ENCODE data around the gene CFAP221.

The CFAP221 gene

GRCh38 chr2:119699016-119699606 lies 154.9 kb downstream of the CFAP221 start:
- DNase-seq (ENCODE audit: low read depth in 2 of 2): no peak

DNA sequence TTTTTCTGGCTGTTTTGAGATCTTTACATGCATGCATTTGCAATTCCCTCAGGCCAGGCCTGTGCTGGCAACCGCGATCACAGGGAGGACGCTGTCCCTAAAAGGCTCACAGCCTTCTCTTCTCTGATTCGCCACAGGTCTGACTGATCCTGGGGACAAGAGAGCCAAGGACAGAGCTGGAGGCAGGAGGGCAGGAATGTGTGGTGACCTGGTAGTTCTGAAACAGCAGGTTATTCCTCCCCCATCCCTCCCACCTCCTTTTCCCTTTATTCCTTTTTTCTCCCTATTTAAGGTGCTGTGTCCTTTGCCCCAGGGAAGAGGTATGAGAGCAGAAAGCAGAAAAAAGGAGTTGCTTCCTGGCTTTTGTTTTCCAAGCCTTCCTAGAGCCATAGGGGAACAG lies 156.6 kb downstream of the CFAP221 start:
- DNase-seq (ENCODE audit: low read depth in 2 of 2): no peak

DNA sequence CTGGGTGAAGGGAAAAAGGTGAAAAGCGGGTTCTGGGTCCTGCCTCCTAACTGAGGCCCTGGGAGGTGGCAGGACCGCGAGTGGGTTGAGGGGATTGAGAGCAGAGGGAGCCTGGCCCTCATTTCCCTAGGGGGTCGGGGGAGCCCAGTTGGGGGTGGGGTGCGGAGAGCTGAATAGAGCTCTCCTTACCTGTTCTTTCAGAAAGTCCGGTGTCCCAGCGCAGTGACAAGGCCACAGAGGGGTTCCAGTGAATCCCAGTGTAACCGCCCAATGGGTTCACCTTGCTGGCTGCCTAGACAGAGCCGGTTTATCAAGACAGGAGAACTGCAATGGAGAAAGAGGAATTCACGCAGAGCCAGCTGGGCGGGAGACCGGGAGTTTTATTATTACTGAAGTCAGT lies 157.1 kb downstream of the CFAP221 start:
- DNase-seq (ENCODE audit: low read depth in 2 of 2): no peak

DNA sequence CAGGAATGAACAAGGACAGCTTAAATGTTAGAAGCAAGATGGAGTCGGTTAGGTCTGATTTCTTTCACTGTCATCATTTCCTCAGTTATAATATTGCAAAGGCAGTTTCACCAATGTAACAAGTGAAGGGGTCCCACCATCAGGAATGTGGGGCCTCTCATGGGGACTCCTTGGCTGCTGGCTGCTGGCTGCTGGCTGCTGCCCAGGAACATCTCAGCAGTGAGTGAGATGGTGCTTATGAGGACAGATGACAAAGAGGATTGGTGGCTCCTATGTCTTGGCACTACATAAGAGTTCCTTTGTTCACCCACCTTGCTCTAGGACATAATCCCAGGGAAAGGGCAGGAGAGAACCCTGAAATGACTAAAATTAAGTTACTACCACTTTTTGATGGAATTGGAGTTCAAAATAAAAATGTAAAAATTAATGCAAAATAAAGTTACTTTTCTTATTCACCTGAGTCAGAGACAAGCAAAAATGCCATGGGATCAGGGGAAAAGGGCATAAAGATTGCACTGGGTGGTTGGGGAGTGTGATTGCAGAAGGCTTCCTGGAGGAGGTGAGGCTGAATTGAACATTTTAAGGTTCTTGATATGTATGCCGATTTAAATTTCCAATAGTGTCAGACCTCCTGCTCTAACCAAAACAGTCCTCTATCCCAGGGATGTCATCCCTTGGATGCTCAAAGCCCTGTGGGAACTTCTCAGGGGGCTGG lies 158.1 kb downstream of the CFAP221 start:
- no peak for DNase-seq (ENCODE audit: low read depth in 2 of 2)

DNA sequence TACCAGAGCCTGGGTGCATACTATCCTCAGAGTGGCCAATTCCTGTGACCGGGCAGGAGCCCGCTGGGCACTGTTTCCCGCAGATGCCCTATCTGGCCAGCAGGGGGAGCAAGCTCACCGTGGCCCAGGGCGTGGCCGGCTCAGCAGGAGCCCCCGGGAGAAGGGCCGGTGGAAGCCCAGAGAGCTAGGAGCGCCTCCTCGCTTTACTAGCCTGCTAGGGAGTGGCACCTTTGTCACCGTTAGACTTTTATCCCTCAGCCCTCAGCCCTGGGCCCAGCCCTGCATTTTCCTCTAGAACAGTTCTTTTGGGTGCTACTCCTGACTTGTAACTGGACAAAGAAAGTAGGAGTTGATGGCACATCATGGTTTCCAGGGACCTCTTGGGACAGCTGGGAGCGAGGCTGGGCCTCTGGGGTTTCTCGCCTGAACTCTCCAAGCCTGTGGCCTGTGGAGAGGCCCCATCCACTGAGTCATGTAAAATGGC lies 158.7 kb downstream of the CFAP221 start:
- DNase-seq (ENCODE audit: low read depth in 2 of 2): peak; percentile 56 to 58

GRCh38 chr2:119703526-119703925 lies 159.3 kb downstream of the CFAP221 start:
- DNase-seq (ENCODE audit: low read depth in 2 of 2): no peak

DNA sequence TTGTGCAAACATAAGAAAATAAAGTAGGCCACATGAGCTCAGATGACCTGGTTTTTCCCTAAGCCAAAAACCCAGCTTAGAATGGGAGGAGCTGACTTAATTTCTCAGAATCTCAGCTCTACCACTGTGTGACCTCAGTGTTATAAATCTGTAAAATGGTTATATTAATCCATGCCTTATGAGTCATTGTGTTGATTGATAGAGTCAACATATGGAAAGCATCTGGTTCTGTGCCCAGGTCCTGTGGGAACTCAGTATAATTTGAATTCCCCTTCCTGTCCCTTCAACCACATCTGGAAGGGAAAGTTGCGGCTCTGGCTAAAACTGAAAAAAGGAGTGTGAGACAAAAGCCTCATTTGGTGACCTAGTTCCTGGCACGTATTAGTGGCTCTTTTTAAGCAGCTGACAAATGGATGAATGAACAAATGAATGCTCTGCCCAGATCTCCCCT lies 160.4 kb downstream of the CFAP221 start:
- DNase-seq (ENCODE audit: low read depth in 2 of 2): peak in 1 of 2 donors; percentile 13

GRCh38 chr2:119706221-119706620 lies 162.0 kb downstream of the CFAP221 start:
- no peak for DNase-seq (ENCODE audit: low read depth in 2 of 2)
